Pancreas (tissue), 10 donors: Measurements from ENCODE around the gene TMUB1. TPM values are rescaled to one million over a fixed set of nuclear protein-coding genes. Genes with fewer than 3 reads are reported as not detected.

Experiments
- ATAC-seq, 4 donors: fragments of 200-7000 bp; cut with Tn5 transposase; one replicate each; pipeline versions ENCODE4 v1.8.0 to v1.9.1; 2020; ENCODE audit warnings: mild to moderate bottlenecking in 4 of 4, moderate library complexity in 4 of 4
- DNase-seq, 6 donors: peaks; one replicate each; pipeline ENCODE4 v3.0.0-alpha.2; 2020
- FAIRE-seq: peaks from 2 replicates; lab custom pipeline; 2012; peaks lifted over from hg19 to GRCh38; lab: Jason Lieb, UNC
- H3K27ac ChIP-seq, 4 donors: fragments of 200-600 bp; sonication (generic); 1 replicate in 3 of 4; 2 replicates in 1 of 4; pipeline versions ENCODE4 v1.5.0 to v1.8.0; 2020
- H3K27me3 ChIP-seq, 4 donors: fragments of 200-600 bp; one replicate each; pipeline ENCODE4 v1.8.0; 2021
- H3K36me3 ChIP-seq, 3 donors: fragments of 200-600 bp; sonication (generic) in 1 of 3; one replicate each; pipeline versions ENCODE4 v1.5.0 to v1.8.0; 2020 to 2021
- H3K4me1 ChIP-seq, 3 donors: fragments of 200-600 bp; one replicate each; pipeline ENCODE4 v1.8.0; 2021
- H3K4me3 ChIP-seq, 4 donors: fragments of 200-600 bp; sonication (generic) in 2 of 4; one replicate each; pipeline versions ENCODE4 v1.5.0 to v1.8.0; 2020 to 2021
- H3K9me3 ChIP-seq, 4 donors: fragments of 200-600 bp; one replicate each; pipeline ENCODE4 v1.8.0; 2021
- WGBS, 2 donors: extraction: QIAGEN DNeasy Blood & Tissue Kit; methylation state at CpG; one replicate each; pipeline ENCODE4 v1.1.7; 2013; 5-methylcytosine and 5-hydroxymethylcytosine counted together
- intact Hi-C, 3 donors: fragments of 100-400 bp; cut with DNase I; formaldehyde crosslinking; loops; one replicate each; pipeline versions ENCODE4 v1.11.1 to v1.14.2; 2022
- polyA plus RNA-seq, 2 donors: library from polyadenylated mRNA; stranded (reverse); fragments of 200-250 nt; gene quantifications; one replicate each; pipeline ENCODE4 v1.2.3, GENCODE V29; 2013
- total RNA-seq, 6 donors: library from RNA; stranded (reverse); fragmentation: NEBNext Ultra II Directional in 4 of 6; extraction: Animal tissue kit (Norgen Biotek cat#: 25700) in 4 of 6; gene quantifications; one replicate each; pipeline versions ENCODE4 v1.2.1 to v1.2.4, GENCODE V29; 2021 to 2023
- TF ChIP-seq, protein P1 (sequence below), 4 donors: fragments of 200-600 bp; sonication (generic) in 3 of 4; IDR thresholded peaks; one replicate each; pipeline versions ENCODE4 v1.5.0 to v1.8.0; 2021; ENCODE audit warnings: antibody characterized with exemption in 4 of 4
- donor health status: healthy with polysubstance abuse.
- donor health status: DM: no; HTN: no; CAD: no; lungs with moderate emphysema.
- donor health status: DM: no; HTN: no; CAD: no.
- donor health status: control.
- donor health status: control.
- donor health status: Bipolar disorder and iron deficiency.
- donor health status: DM: yes; HTN: yes; CAD: no.
- donor health status: DM: no; HTN: no; CAD: no.
- donor health status: DM: no; HTN: no; CAD: no.
- donor health status: DM: yes; HTN: yes; CAD: no.

TMUB1 gene
- total and polyA plus RNA-seq, 8 donors, result 34.5 to 103 (median 44.1) TPM

DNA sequence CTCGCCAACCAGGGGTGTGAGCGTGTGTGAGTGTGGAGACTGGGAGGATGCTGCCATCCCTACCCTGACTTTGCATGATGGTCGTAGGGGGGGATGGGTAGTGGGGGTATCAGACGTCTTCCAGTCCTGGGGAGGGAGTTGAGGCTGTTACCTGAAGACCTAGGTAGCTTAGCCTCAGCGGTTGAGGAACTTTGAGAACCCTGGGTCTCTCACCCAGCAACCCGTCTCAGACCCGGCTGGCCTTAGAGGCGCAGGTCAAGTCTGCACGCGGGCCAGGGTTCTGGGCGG lies 21.2 kb downstream of the TMUB1 start:
- Histone ChIP-seq H3K9me3 (no peaks in the 10 kb centered on the region), H3K27ac (peak overlapping the region in 2 of 4 donors; percentile 97 to 98), H3K4me3 (peak overlapping the region in 2 of 4 donors; percentile 45 to 54), H3K36me3 (peaks cover 0 to 19% (median 7%) of the 10 kb centered on the region in 3 donors), H3K4me1 (peaks cover 17 to 34% (median 19%) of the 10 kb centered on the region in 3 donors), H3K27me3 (no peaks in the 10 kb centered on the region)
- ATAC-seq (no peak), DNase-seq (peak in 1 of 6 donors; percentile 53), FAIRE-seq (no peak)
- WGBS, 2 donors, result 24 to 25% methylated on average over 11 of the region's 11 CpGs
- TF ChIP-seq, protein P1, sequence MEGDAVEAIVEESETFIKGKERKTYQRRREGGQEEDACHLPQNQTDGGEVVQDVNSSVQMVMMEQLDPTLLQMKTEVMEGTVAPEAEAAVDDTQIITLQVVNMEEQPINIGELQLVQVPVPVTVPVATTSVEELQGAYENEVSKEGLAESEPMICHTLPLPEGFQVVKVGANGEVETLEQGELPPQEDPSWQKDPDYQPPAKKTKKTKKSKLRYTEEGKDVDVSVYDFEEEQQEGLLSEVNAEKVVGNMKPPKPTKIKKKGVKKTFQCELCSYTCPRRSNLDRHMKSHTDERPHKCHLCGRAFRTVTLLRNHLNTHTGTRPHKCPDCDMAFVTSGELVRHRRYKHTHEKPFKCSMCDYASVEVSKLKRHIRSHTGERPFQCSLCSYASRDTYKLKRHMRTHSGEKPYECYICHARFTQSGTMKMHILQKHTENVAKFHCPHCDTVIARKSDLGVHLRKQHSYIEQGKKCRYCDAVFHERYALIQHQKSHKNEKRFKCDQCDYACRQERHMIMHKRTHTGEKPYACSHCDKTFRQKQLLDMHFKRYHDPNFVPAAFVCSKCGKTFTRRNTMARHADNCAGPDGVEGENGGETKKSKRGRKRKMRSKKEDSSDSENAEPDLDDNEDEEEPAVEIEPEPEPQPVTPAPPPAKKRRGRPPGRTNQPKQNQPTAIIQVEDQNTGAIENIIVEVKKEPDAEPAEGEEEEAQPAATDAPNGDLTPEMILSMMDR (IDR thresholded peaks at IDR 0.05), result no peak
- intact Hi-C loops, result no loop called here

DNA sequence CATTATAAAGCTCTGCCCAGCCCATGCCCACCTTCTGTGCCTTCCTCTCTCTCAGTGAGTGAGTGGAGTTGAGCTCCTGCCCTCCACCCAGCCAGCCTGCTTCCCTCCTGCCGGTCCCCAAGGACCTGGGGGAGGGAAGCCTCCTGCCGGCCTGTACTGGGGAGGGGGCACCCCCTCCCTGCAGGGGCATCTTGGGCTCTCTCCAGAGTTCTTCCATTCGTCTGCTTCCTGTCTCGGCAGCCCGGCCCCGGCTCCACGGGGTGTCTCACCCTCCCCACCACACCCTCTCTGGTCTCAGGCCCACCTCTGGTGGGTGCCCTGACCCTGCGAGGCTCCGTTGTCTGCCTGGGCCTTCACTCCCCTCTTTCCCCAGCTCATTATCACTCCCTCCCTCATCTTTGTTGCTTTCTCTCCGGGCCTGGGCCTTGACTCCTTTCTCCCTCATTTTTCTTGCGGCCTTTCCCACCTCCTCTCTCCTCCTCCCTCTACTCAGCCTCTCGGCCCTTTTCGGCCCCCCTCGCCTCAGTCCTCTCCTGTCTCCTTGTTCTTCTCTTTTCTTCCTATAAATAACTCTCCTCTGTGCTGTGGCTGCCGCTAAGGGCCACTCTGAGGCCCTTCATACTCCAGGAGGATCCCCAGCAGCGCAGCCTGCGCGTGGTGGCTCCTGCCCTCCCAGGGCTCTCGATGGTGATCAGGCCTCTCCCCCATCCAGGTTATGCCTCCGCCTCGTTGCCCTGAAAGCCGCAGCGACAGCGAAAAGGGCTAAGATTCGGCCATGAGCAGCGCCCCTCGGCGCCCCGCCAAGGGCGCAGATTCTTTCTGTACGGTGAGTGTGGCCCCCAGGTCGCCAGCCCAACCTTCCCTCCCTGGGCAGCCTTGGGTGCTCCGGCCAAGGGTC lies 21.8 kb downstream of the TMUB1 start:
- Histone ChIP-seq H3K36me3 (peaks cover 0 to 13% (median 7%) of the 10 kb centered on the region in 3 donors), H3K9me3 (no peaks in the 10 kb centered on the region), H3K4me3 (peak overlapping the region in 2 of 4 donors; percentile 45 to 81), H3K27me3 (no peaks in the 10 kb centered on the region), H3K4me1 (peaks cover 23 to 40% (median 24%) of the 10 kb centered on the region in 3 donors), H3K27ac (peak overlapping the region in 2 of 4 donors; percentile 97 to 98)
- ATAC-seq (no peak), DNase-seq (peak in 2 of 6 donors; percentile 68 to 82), FAIRE-seq (no peak)
- 47% methylated on average over 33 of the region's 33 CpGs for WGBS, 2 donors
- TF ChIP-seq, protein P1 (IDR thresholded peaks at IDR 0.05), result no peak
- intact Hi-C loops, result no loop called here

DNA sequence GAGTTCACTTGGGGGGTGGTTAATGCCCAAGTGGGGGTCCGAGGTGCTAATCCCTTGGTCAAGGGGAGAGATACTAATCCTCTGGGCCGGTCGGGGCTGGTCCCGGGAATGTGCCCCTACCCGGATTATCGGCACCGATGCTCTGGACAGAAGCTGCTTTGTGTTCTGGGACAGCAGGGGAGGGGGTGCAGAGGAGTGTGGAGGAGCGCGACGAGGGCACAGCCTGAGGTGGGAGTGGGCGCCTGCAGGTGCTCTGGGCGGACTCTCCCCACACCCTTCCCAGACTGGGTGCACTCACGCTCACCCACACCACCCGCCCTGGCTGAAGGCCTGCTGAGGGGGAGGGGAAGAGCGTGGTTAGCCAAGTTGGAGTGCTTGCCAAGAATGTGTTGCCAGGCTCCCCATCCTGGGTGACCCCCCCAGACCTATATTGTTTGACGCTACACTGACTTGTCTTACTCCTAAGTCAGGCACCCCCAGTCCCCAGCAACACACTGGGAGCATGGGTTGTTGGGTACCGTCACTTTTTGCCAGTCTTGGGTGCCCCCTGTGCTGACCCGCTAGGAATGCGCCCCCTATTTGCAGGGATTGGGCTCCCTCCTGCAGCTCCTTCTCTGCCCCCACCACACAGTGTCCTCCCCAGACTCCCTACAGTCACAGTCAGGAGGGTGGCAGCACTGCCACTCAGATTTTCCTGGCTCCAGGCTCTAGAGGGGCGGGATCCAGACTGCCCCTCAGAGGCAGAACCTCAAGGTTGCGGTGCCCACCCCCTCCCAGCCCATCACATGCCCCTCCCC lies 22.7 kb downstream of the TMUB1 start:
- H3K27me3 ChIP-seq, result no peaks in the 10 kb centered on the region
- no peaks in the 10 kb centered on the region for H3K9me3 ChIP-seq
- peaks cover 24 to 40% (median 24%) of the 10 kb centered on the region in 3 donors for H3K4me1 ChIP-seq
- DNase-seq (peak in 5 of 6 donors; percentile 63 to 86 (median 73)), ATAC-seq (peak in 1 of 4 donors; percentile 2), FAIRE-seq (no peak)
- H3K27ac ChIP-seq, result peak overlapping the region; percentile 42 to 98 (median 93)
- intact Hi-C loops, result no loop called here
- H3K36me3 ChIP-seq, result peaks cover 0 to 9% (median 5%) of the 10 kb centered on the region in 3 donors
- TF ChIP-seq, protein P1 (IDR thresholded peaks at IDR 0.05), result no peak
- WGBS, 2 donors, result 2 to 4% methylated on average over 19 to 21 of the region's 21 CpGs
- H3K4me3 ChIP-seq, result peak overlapping the region; percentile 69 to 81 (median 78)

DNA sequence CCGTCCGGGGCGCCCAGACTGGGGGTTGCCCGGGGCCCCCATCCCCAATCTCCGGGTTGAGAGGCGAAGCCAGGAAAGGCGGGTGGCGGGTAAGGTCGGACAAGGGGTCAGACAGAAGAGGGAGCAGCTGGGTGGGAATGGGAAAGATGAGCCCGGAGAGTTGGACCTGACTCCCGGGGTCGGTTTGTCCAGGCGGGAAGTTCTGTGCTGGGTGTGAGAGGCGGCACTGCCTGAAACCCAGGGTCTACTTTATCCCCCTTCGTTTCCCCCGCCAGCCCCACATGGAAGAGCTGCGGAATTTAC lies 23.2 kb downstream of the TMUB1 start:
- intact Hi-C loops, result no loop called here
- WGBS, 2 donors, result 1 to 2% methylated on average over 17 of the region's 17 CpGs
- H3K36me3 ChIP-seq, result peaks cover 0 to 8% (median 0%) of the 10 kb centered on the region in 3 donors
- peaks cover 24 to 36% (median 24%) of the 10 kb centered on the region in 3 donors for H3K4me1 ChIP-seq
- H3K4me3 ChIP-seq, result peak overlapping the region; percentile 69 to 81 (median 78)
- peak overlapping the region; percentile 42 to 98 (median 93) for H3K27ac ChIP-seq
- TF ChIP-seq, protein P1 (IDR thresholded peaks at IDR 0.05), result no peak
- no peaks in the 10 kb centered on the region for H3K27me3 ChIP-seq
- no peak for DNase-seq
- FAIRE-seq, result no peak
- ATAC-seq, result no peak
- H3K9me3 ChIP-seq, result no peaks in the 10 kb centered on the region
